ENCODE measurements around the gene HRG. TPM values are rescaled to one million over a fixed set of nuclear protein-coding genes. Genes with fewer than 3 reads are reported as not detected.
A peak's percentile ranks its signal among the peaks of the same experiment; 100 is the strongest.

Gene HRG
- total RNA-seq, 1 donor from 2014 or later = not detected

GRCh38 chr3:186664119-186664495, 1.7 kb upstream of the HRG start:
- Histone ChIP-seq H3K9me3 (no peaks in the 10 kb centered on the region), H3K36me3 (no peaks in the 10 kb centered on the region), H3K27me3 (peaks cover 7% of the 10 kb centered on the region), H3K4me3 (no peak overlapping the region), H3K27ac (no peak overlapping the region), H3K4me1 (no peaks in the 10 kb centered on the region)
- intact Hi-C loops (cut with DNase I) = no loop called here
- no peak for ATAC-seq
- TF ChIP-seq CTCF (IDR thresholded peaks at IDR 0.05) = no peak
- DNase-seq = no peak

GRCh38 chr3:186664506-186664905, 1.3 kb upstream of the HRG start:
- Histone ChIP-seq H3K27ac (no peak overlapping the region), H3K9me3 (no peaks in the 10 kb centered on the region), H3K4me1 (no peaks in the 10 kb centered on the region), H3K27me3 (peaks cover 7% of the 10 kb centered on the region), H3K4me3 (no peak overlapping the region), H3K36me3 (no peaks in the 10 kb centered on the region)
- DNase-seq (no peak), ATAC-seq (no peak)
- no peak for TF ChIP-seq CTCF (IDR thresholded peaks at IDR 0.05)
- intact Hi-C loops (cut with DNase I) = no loop called here

- no peak overlapping the region for H3K27ac ChIP-seq
- no peak for ATAC-seq
- intact Hi-C loops (cut with DNase I) = no loop called here
- DNase-seq = no peak
- TF ChIP-seq CTCF (IDR thresholded peaks at IDR 0.05) = no peak
- no peaks in the 10 kb centered on the region for H3K36me3 ChIP-seq
- H3K4me1 ChIP-seq = no peaks in the 10 kb centered on the region
- no peaks in the 10 kb centered on the region for H3K9me3 ChIP-seq
- H3K4me3 ChIP-seq = no peak overlapping the region
- peaks cover 7% of the 10 kb centered on the region for H3K27me3 ChIP-seq
Observed at GRCh38 chr3:186668426-186668825, 2.6 kb downstream of the HRG start.

- Histone ChIP-seq H3K27ac (no peak overlapping the region), H3K4me3 (no peak overlapping the region), H3K27me3 (no peaks in the 10 kb centered on the region), H3K9me3 (no peaks in the 10 kb centered on the region), H3K36me3 (no peaks in the 10 kb centered on the region), H3K4me1 (no peaks in the 10 kb centered on the region)
- no peak for TF ChIP-seq CTCF (IDR thresholded peaks at IDR 0.05)
- intact Hi-C loops (cut with DNase I) = no loop called here
- DNase-seq (no peak), ATAC-seq (peak; percentile 58)
Observed at GRCh38 chr3:186669378-186670084, 3.7 kb downstream of the HRG start.

- no peaks in the 10 kb centered on the region for H3K27me3 ChIP-seq
- DNase-seq = no peak
- H3K36me3 ChIP-seq = no peaks in the 10 kb centered on the region
- H3K9me3 ChIP-seq = no peaks in the 10 kb centered on the region
- H3K4me1 ChIP-seq = no peaks in the 10 kb centered on the region
- intact Hi-C loops (cut with DNase I) = no loop called here
- no peak overlapping the region for H3K4me3 ChIP-seq
- no peak for TF ChIP-seq CTCF (IDR thresholded peaks at IDR 0.05)
- no peak for ATAC-seq
- H3K27ac ChIP-seq = no peak overlapping the region
Observed at GRCh38 chr3:186670155-186670554, 4.3 kb downstream of the HRG start.

- DNase-seq = no peak
- Histone ChIP-seq H3K4me1 (no peaks in the 10 kb centered on the region), H3K36me3 (no peaks in the 10 kb centered on the region), H3K27me3 (no peaks in the 10 kb centered on the region), H3K4me3 (no peak overlapping the region), H3K9me3 (no peaks in the 10 kb centered on the region), H3K27ac (no peak overlapping the region)
- ATAC-seq = no peak
- intact Hi-C loops (cut with DNase I) = no loop called here
- no peak for TF ChIP-seq CTCF (IDR thresholded peaks at IDR 0.05)
Observed at GRCh38 chr3:186671051-186671450, 5.2 kb downstream of the HRG start.

All from upper lobe of right lung (tissue), 1 donor.